ENCODE data around the gene SLC12A3. TPM values are rescaled to one million over a fixed set of nuclear protein-coding genes. Genes with fewer than 3 reads are reported as not detected.
"Not testable (repeated sequence)": the region's sequence is repeated elsewhere in the genome, so short reads cannot be mapped to it uniquely, and the experiment has no call there.

The SLC12A3 gene
- total RNA-seq, 1 donor from 2014 or later, result not detected

DNA sequence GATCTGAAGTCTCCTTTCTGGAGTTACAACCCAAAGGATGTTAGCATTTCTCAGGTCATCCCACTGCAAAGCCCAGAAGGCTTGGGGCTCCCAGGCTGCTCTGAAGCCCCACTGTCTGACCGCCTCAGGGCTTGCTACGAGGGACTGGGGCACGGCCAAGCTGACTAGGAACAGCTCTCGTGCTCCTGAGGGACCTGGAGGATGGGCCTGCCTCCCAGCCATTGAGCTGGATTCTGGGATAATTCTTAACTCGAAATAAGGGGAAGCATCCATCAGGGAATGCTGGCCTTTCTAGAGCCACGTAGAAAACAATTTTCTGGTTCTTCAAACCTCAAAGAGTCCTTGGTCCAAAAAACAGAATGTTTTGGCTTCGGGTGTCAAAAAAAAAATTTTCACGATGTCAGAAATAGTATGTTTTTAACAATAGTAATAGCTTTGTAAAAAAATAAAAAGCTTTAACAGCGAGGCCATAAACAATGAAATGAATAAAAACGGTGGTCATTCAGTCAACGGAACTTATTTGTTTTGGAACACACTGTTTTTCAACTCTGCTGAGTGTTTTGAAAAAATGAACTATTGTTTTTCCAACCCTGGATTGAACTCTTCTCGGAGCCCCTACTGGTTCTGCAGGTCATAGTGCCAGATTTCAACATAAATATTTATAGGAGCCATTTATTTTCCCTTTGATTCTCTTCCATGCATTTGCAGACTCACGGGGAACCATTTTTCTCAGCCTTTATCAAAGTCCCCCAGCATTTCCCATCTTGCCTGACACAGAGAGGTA is 50.5 kb downstream of the SLC12A3 start:
- no peak for DNase-seq (ENCODE audit: low read depth)

DNA sequence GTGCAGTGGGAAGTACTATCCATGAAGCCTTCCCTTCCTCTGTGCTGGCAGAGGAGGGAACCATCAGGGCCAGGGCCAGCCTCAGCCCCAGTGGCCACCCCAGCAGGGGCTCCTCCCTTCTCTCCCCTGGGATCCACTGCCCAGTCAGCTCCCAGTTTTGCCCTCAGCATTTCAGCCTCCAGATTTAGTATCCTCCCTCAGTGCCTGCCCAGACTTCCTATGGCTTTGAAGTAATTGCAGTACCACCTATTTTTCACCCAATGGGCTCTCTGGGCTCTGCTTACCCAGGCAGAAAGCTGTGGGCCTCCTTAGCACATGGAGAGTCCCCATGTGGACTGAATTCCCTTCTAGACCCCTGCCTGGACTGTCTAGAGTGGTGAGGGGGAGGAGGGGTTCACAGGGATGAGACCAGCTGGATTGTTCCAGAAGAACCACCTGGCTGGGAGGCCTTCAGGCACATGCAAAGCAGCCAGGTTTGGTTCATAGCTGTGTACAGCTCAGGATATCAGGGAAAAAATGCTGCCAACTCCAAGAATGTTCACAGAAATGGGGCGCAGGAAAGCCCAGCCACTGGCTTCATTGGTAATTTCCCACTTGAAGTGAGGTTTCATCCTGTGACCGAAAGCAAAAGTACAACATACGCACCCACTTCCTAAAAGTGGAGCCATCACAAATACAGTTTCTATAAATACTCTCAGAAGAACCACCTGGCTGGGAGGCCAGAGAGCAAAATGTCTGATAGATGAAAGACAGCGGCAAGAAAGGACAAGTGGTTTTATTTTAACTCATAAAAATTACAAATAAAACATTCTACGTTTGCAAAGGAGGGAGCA is 51.8 kb downstream of the SLC12A3 start:
- DNase-seq (ENCODE audit: low read depth), result peak; percentile 58

DNA sequence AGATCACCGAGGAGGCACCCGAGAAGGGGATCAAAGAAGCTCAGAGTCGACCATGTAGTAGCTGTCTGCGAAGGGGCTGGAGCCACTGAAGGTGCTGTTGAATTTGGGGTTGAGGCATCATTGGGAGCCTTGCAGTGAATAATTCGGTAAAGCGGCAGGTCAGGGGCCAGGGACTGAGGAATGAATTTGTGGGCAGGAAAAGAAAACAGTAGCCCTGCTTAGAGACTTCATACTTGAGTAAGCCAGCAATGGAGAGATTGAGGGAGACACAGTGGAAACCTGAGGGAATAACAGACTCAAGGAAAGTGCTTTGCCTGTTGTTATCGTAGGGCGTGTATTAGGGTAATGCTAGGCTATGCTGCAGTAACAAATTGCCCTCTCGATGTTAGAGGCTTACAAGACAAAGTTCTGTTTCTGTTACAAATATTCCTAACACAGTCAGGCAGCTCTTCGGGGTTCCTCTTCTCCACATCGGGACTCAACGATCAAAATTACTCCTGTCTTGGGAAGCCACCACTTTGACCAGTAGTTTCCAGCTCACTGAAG is 53.5 kb downstream of the SLC12A3 start:
- no peak for DNase-seq (ENCODE audit: low read depth)

DNA sequence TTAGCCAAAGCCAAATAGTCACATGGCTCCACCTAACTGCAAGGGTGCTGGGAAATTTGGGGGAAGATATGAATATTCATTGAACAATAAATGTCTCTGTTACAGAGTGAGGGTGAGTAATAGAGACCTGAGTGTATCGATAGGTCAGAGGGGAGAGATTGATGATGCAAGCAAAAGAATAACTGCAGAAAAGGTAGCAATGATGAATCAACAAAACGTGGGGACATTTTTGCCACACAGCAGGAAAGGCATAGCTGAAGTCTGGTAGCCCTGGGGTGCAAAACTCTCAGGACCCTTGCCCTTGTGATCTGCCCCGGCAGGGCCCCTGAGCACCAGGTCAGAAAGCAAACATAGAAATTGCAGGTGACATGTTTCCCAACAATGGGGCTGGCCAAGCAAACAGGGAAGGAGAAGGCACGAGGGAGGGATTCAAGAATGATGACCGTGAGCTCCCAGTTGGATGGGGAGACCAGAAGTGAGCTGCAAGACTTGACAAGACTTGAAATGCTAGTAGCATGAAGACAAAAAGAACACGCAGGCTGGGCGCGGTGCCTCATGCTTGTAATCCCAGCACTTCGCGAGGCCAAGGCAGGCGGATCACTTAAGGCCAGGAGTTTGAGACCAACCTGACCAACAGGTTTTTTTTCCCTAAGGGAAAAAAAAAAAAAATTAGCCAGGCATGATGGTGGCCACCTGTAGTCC is 54.2 kb downstream of the SLC12A3 start:
- DNase-seq (ENCODE audit: low read depth), result no peak

DNA sequence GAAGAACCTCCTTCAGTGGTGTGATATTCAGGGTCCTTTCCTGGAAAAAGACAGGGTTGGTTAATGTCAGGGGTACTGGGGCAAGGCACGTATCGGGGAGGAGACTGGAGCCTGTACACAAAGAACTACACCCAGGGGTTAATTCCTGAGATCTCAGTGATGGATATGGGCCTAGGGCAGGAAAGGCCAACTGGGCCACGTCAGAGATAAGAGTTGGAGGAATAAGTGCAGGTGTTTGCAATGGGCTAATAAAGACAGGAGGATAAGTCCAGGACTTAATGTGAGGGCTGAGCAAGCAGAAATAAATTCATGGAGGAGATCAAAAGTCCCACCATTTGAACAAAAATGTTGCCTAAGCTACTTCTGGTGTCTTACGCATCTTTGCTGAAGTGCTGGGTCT is 56.6 kb downstream of the SLC12A3 start:
- DNase-seq (ENCODE audit: low read depth), result no peak

DNA sequence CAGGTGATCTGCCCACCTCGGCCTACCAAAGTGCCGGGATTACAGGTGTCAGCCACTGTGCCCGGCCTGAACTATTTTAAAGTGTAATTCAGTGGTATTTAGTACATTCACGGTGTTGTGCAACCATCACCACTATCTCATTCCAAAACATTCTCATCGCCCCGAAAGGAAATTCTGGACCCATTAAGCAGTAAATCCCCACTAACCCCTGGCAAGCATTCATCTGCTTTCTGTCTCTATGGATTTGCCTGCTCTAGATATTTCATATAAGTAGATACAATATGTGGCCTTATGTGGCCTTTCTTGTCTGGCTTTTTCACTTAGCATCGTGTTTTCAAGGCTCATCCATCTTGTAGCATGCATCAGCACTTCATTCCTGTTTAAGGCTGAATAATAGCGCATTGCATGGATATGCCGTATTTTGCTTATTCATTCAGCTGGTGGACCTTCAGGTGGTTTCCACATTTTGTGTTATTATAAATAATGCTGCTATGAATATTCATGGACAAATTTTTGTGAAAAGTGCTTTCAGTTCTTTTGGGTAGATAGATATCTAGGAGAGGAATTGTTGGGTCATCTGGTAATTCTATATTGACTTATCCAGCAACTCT is 58.6 kb downstream of the SLC12A3 start:
- no peak for DNase-seq (ENCODE audit: low read depth)

DNA sequence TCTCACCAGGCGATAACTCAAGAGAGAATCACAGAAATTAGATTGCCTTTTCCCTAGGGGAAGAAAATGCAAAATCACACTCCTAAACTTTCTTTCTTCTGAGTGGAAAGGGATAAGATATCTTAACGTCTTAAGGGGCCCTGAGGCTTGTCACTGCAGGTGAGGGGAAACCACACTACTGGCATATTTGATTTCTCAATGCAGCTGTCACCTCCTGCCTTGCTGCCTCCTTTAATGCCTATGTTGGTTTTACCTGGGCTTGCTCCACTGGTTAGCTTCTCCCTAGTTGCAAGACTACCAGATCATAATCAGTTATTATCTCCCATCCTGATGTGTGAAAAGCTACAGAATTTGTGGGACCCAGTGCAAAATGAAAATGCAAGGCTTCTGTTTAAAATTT is 62.5 kb downstream of the SLC12A3 start:
- no peak for DNase-seq (ENCODE audit: low read depth)

DNA sequence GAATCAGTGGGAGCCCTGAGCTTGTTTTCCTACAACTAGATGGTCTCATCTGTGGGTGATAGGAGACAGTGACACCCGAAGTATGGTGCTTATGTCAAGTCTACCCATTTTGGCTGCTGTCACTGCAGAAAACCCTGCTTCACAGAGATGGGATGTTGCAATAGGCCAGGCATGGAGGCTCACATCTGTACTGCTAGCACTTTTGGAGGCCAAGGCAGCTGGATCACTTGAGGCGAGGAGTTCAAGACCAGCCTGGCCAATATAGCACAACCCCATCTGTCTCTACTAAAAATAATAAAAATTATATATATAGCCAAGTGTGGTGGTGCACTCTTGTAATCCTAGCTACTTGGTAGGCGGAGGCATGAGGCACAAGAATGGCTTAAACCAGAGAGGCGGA is 64.6 kb downstream of the SLC12A3 start:
- no peak for DNase-seq (ENCODE audit: low read depth)

DNA sequence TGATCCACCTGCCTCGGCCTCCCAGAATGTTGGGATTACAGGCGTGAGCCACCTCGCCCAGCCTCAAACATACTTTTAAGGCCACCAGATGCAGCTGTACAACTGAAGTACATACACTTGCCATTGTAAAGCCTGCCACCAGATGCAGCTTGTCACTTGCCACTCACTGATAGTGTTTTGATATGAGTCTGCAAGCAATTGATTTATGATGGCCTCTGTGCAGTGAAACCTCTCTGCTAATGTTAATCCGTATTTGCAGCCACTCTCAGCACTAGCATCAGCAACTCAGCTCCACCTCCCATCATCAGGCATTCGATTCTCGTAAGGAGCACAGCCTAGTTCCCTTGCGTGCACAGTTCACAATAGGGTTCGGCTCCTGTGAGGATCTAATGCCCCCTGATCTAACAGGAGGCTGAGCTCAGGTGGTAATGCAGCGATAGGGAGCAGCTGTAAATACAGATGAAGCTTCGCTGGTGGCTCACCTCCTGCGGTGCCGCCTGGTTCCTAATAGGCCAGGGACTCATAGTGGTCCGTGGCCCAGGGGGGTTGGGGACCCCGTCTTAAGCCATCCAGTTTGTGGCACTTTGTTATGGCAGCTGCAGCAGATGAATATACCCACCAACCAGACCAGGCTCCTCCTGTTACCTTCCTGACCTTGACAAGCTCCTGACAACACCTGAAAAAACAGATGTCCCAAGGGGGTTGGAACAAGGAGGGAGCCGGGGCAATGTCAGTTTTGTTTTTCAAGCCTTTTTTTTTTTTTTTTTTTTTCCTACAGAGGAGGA is 65.7 kb downstream of the SLC12A3 start:
- no peak for DNase-seq (ENCODE audit: low read depth)

DNA sequence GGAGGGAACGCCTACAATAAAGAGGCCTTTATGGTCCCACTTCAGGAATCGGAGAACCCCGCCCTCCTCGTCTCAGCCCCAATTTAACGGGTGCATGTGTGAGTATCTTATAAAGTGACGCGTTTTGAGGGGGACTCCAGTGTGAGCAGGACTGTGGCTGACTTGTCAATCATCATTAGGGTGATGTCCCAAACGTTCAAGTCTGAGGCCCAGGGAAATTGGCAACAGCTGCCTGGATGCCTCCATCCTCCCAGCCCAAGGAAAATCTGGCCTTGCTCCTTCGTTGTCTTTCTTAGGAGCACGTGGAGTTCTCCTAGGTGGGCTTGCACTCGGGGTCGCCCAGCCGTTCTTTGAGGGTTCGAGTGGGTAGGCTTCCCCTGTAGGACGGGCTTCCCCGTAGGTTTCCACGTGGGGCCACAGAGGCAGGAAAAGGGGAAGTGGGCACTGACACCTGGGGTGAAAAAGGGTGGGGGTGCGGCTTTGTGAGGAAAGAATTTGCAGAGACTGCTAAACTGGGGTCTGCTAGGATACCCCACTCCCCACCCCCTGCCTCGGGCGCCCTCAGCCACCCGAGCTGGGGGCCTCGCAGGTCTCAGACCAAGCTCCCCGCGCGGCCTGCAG is 66.4 kb downstream of the SLC12A3 start:
- DNase-seq (ENCODE audit: low read depth), result no peak

DNA sequence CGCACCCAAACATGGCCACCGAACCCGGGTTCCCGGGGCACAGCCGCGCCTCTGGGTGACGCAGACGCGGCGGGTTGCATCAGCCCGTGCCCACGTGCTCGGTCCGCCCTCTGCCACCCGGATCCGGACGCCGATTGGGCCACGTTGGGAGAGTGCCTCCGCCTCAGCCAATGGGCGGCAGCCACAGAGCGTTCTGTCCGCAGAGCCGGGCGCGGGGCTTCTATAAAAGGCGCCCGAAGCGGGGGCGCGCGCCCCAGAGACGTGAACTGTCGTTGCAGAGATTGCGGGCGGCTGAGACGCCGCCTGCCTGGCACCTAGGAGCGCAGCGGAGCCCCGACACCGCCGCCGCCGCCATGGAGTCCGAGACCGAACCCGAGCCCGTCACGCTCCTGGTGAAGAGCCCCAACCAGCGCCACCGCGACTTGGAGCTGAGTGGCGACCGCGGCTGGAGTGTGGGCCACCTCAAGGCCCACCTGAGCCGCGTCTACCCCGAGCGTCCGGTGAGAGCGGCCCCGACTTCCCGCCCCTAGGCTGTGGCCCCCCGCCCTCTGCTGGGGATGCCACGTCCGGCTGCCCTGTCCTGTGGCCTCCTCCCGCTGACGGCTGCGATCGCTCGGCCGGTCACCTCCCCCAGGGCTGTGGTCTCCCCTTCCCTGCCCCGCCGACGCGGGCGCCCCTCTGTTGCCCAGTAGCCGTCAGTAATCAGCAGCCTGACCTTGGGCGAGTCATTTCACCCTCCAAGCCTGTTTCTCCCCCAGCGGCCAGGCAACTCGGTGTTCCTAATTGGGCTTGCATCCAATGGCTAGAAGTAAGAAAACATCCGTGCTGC is 67.1 kb downstream of the SLC12A3 start, which contains the start of gene HERPUD1:
HERPUD1 (plus strand) TSS at position 251 of the 829 bp plus-strand sequence; CDS start at position 354, 103 bp downstream.
- DNase-seq (ENCODE audit: low read depth), result peak; percentile 99

DNA sequence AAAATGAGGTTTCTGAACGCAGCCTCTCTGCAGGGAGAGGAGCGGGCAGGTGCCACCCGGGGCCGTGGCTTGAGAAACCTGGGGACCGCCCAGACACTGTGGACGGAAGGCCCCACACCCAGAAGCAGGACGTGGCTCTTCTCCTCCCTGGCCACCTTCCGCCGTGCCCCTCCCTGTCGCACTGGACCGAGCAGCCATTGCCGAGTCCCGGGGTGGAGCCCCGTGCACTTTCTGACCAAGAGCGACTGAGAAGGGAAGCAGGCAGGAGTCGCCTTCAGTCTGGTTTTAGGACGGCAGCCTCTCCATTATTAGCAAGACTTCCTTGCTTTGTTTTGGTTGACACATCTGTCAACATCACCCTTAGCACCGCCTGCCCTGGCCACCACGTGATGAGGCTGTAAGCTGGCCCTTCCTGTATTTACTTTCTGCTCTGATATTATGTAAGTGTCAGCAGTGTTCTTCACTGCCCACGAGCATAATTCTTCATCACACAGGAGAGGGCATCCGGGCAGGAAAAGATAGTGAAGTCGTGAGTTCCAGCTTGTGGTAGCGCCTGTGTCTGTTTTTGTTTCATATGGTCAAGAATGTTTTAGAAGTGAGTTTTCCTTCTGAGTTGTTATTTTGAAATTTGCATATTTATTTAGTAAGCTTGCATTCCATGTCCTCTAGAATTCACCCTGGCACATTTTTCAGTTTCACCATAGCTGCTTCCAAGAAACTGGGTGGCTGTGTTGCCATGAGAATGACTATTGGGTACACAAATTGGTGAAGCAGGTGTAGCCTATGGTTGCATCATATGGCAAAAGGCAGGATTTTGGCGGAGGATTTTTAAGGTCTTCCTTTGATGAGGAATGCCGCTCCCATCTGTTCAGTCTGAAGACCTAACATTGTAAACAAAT is 68.0 kb downstream of the SLC12A3 start:
- DNase-seq (ENCODE audit: low read depth), result peak; percentile 79

DNA sequence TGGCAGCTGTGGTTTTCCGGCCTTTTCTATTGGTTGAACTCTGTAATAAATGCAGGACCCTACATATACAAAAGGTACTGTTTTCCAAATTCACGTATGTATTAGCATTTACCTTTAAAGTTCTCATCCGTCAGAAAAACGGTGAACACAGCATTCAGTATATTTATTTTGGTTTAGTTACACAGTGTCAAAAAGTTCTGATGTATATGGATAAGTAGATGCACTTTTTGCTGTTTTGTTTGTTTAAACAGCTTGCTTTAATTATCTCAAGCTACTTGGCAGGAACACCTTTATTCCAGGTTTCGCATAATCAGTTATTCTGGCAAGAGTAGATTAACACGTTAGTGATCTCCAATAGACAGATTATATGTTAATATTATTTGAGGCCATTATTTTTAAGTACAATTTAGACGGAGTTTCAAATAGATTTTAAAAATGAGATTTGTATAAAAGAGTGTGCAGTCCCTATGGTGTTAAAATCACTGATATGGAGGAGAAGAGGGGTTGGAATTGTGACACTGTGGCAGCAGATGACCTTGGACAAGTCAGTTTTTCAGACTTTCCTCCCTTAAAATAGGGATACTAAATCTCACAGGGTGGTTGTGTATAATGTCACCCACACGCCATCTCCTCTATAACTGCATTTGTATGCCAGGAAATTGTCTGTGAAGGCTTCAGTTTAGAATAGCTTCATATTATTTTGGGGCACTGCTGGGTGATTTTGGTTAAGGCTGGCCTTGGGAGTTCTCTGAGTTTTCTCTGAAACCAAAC is 69.0 kb downstream of the SLC12A3 start:
- DNase-seq (ENCODE audit: low read depth), result no peak

DNA sequence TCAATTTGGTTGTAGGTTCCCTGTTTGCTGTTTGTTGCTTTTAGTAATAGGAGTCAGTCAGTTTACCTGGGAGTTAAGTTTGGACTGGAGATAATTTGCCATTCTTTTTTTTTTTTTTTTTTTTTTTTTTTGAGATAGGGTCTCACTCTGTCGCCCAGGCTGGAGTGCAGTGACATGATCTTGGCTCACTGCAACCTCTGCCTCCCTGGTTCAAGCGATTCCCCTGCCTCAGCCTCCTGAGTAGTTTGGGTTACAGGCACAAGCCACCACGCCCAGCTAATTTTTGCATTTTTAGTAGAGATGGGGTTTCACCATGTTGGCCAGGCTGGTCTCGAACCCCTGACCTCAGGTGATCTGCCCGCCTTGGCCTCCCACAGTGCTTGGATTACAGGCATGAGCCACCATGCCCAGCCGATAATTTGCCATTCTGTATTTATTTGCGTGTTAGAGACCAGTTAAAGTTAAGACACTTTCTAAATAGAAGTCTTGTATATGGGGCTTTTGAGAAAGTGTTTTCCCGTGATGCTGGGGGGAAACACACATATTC is 69.7 kb downstream of the SLC12A3 start:
- DNase-seq (ENCODE audit: low read depth), result not testable (repeated sequence)

DNA sequence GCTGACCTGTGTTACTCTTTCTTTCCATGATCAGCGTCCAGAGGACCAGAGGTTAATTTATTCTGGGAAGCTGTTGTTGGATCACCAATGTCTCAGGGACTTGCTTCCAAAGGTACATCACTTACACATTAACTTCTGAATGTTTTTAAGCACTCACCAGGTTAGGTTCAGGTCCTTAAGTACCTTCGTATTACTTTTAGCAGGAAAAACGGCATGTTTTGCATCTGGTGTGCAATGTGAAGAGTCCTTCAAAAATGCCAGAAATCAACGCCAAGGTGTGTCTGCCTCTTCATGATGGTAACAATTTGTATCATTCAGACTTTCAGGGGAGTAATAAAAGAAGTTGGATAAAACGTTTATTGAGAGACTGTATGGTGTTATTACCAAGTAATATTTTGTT is 70.2 kb downstream of the SLC12A3 start:
- DNase-seq (ENCODE audit: low read depth), result no peak

DNA sequence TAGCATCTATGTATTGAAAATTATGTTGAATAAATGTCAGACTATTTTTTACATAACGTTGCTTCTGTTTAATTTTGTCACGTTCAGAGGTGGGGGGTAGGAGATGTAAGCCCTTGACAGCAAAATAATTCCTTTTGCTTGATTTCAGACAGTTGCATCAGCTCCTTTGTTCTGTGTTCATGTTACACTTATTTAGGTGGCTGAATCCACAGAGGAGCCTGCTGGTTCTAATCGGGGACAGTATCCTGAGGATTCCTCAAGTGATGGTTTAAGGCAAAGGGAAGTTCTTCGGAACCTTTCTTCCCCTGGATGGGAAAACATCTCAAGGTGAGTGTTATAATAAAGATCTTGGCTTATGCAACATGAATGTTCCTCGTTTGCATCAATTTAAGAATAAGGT is 71.5 kb downstream of the SLC12A3 start:
- DNase-seq (ENCODE audit: low read depth), result no peak

DNA sequence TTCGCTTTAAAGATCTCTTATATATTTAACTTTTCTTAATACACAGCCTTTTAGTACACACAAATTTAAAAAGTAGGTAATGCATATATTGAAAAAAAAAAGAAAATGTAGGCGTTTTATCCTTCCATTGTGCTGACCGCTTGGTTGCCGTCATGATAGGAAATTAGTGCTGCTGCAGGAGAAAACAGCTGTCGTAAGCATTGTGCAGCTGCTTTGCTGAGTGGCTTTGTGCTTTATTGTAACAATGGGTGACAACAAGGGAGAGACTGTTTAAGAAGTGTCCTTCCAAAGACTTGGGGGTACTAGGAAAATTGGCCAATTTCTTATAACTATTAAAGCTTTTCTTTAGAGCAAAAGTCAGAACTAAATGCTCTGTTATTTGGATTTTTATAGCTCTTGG is 71.9 kb downstream of the SLC12A3 start:
- peak; percentile 65 for DNase-seq (ENCODE audit: low read depth)
